ENCODE results near the gene ANLN. TPM values are rescaled to one million over a fixed set of nuclear protein-coding genes. Genes with fewer than 3 reads are reported as not detected.

ANLN gene
- total RNA-seq, 1 experiment from 2014 or later = 81.1 TPM

DNA sequence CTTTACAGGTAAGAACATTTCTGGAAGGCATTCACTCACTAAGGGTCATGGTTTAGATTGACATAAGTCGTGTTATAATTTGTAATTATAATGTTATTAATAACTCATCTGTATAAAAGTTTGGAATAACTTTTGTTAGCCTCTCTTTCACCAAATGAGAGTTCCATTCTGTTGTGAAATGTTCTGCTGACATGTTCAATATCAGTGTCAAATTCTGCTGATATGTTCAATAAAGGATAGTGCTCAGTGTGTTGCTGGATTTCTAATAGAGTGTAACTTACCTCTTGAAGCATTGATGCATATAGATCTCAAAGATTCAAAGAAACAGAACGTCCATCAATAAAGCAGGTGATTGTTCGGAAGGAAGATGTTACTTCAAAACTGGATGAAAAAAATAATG is 30.6 kb downstream of the ANLN start:
- Mint-ChIP-seq H3K27me3 (ENCODE audit: low read depth) (no peaks in the 10 kb centered on the region), H3K4me1 (no peaks in the 10 kb centered on the region), H3K36me3 (peaks cover 59% of the 10 kb centered on the region), H3K4me3 (no peak overlapping the region), H3K27ac (no peak overlapping the region), H3K9me3 (no peaks in the 10 kb centered on the region)
- TF ChIP-seq GABPB1 (CRISPR knock-in tag; IDR thresholded peaks at IDR 0.05) = no peak
- TF ChIP-seq SP1 (CRISPR knock-in tag; conservative IDR thresholded peaks at IDR 0.05) = no peak
- no peak for TF ChIP-seq JAZF1 (CRISPR knock-in tag; IDR thresholded peaks at IDR 0.05)
- CTCF ChIA-PET = no interaction called here
- no peak for ATAC-seq
- POLR2A ChIA-PET = no interaction called here
- DNase-seq (ENCODE audit: low spot score) = no peak

DNA sequence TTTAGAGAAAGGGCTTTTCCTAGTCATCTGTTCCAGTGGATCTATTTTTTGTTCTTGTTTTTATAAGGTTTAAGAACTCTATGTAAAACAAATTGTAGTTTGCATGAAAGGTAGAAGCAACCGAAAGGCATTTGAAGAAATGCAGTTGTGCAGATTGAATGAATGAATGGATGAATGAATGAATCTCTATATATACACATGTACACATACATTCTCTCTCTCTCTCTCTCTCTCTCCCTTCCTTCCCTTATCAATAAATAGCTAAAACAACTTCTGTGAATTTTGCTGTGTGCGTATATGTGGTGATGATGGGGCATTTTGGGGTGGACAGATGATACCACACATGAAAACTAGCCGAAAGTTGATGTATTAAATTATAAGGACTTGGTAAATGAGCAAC is 32.4 kb downstream of the ANLN start:
- Mint-ChIP-seq H3K4me3 (no peak overlapping the region), H3K27me3 (ENCODE audit: low read depth) (no peaks in the 10 kb centered on the region), H3K4me1 (0 out of 2 replicates have a peak, but pooled peaks cover 3% of the 10 kb centered on the region), H3K27ac (no peak overlapping the region), H3K36me3 (peaks cover 67% of the 10 kb centered on the region), H3K9me3 (no peaks in the 10 kb centered on the region)
- ATAC-seq (no peak), DNase-seq (ENCODE audit: low spot score) (no peak)
- POLR2A ChIA-PET = no interaction called here
- TF ChIP-seq, protein P1, sequence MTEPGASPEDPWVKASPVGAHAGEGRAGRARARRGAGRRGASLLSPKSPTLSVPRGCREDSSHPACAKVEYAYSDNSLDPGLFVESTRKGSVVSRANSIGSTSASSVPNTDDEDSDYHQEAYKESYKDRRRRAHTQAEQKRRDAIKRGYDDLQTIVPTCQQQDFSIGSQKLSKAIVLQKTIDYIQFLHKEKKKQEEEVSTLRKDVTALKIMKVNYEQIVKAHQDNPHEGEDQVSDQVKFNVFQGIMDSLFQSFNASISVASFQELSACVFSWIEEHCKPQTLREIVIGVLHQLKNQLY (CRISPR knock-in tag; IDR thresholded peaks at IDR 0.05) = no peak
- TF ChIP-seq ETV6 (CRISPR knock-in tag; IDR thresholded peaks at IDR 0.05) (no peak), RELA (CRISPR knock-in tag; IDR thresholded peaks at IDR 0.05; ENCODE audit: borderline replicate concordance) (no peak), ATF1 (CRISPR knock-in tag; IDR thresholded peaks at IDR 0.05) (no peak), GTF2I (CRISPR knock-in tag; conservative IDR thresholded peaks at IDR 0.05) (no peak), CREB1 (CRISPR knock-in tag; IDR thresholded peaks at IDR 0.05) (no peak), ZNF317 (CRISPR knock-in tag; IDR thresholded peaks at IDR 0.05; ENCODE audit: borderline replicate concordance, low read depth) (no peak)
- TF ChIP-seq, protein P2, sequence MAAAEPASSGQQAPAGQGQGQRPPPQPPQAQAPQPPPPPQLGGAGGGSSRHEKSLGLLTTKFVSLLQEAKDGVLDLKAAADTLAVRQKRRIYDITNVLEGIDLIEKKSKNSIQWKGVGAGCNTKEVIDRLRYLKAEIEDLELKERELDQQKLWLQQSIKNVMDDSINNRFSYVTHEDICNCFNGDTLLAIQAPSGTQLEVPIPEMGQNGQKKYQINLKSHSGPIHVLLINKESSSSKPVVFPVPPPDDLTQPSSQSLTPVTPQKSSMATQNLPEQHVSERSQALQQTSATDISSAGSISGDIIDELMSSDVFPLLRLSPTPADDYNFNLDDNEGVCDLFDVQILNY (CRISPR knock-in tag; IDR thresholded peaks at IDR 0.05) = no peak
- CTCF ChIA-PET = interaction anchor here (0.9 kb wide), 1 partner anchor 19 kb away, joined by 4 read pairs; no protein-coding TSS in a partner anchor

DNA sequence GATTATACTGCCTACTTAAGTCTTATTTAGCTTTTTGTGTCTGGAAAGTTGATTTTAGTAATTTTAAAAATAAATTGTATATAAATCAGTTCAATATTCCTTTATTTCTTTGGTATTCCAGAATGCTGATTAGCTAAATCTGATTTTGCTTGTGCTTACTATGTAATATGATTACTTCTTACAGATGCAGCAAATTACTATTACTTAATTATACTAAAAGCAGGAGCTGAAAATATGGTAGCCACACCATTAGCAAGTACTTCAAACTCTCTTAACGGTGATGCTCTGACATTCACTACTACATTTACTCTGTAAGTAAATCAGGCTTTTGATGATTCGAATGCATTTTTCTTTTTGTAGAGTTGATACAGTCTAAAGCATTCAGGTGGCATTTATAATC is 34.0 kb downstream of the ANLN start:
- no peak for DNase-seq (ENCODE audit: low spot score)
- Mint-ChIP-seq H3K27ac (no peak overlapping the region), H3K4me1 (0 out of 2 replicates have a peak, but pooled peaks cover 3% of the 10 kb centered on the region), H3K36me3 (peaks cover 68% of the 10 kb centered on the region), H3K9me3 (no peaks in the 10 kb centered on the region), H3K4me3 (no peak overlapping the region), H3K27me3 (ENCODE audit: low read depth) (no peaks in the 10 kb centered on the region)
- ChIA-PET POLR2A (no interaction called here), CTCF (no interaction called here)
- ATAC-seq = no peak
- TF ChIP-seq FOXP1 (CRISPR knock-in tag; IDR thresholded peaks at IDR 0.05; ENCODE audit: borderline replicate concordance) (no peak), ETV6 (CRISPR knock-in tag; IDR thresholded peaks at IDR 0.05) (no peak), TCF7 (CRISPR knock-in tag; IDR thresholded peaks at IDR 0.05; ENCODE audit: low read depth) (no peak)
- TF ChIP-seq, protein P1 (CRISPR knock-in tag; IDR thresholded peaks at IDR 0.05) = no peak
- TF ChIP-seq, protein P3, sequence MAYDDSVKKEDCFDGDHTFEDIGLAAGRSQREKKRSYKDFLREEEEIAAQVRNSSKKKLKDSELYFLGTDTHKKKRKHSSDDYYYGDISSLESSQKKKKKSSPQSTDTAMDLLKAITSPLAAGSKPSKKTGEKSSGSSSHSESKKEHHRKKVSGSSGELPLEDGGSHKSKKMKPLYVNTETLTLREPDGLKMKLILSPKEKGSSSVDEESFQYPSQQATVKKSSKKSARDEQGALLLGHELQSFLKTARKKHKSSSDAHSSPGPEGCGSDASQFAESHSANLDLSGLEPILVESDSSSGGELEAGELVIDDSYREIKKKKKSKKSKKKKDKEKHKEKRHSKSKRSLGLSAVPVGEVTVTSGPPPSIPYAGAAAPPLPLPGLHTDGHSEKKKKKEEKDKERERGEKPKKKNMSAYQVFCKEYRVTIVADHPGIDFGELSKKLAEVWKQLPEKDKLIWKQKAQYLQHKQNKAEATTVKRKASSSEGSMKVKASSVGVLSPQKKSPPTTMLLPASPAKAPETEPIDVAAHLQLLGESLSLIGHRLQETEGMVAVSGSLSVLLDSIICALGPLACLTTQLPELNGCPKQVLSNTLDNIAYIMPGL (CRISPR knock-in tag; IDR thresholded peaks at IDR 0.05) = no peak
- TF ChIP-seq, protein P4, sequence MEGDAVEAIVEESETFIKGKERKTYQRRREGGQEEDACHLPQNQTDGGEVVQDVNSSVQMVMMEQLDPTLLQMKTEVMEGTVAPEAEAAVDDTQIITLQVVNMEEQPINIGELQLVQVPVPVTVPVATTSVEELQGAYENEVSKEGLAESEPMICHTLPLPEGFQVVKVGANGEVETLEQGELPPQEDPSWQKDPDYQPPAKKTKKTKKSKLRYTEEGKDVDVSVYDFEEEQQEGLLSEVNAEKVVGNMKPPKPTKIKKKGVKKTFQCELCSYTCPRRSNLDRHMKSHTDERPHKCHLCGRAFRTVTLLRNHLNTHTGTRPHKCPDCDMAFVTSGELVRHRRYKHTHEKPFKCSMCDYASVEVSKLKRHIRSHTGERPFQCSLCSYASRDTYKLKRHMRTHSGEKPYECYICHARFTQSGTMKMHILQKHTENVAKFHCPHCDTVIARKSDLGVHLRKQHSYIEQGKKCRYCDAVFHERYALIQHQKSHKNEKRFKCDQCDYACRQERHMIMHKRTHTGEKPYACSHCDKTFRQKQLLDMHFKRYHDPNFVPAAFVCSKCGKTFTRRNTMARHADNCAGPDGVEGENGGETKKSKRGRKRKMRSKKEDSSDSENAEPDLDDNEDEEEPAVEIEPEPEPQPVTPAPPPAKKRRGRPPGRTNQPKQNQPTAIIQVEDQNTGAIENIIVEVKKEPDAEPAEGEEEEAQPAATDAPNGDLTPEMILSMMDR (IDR thresholded peaks at IDR 0.05) = no peak
- TF ChIP-seq, protein P5, sequence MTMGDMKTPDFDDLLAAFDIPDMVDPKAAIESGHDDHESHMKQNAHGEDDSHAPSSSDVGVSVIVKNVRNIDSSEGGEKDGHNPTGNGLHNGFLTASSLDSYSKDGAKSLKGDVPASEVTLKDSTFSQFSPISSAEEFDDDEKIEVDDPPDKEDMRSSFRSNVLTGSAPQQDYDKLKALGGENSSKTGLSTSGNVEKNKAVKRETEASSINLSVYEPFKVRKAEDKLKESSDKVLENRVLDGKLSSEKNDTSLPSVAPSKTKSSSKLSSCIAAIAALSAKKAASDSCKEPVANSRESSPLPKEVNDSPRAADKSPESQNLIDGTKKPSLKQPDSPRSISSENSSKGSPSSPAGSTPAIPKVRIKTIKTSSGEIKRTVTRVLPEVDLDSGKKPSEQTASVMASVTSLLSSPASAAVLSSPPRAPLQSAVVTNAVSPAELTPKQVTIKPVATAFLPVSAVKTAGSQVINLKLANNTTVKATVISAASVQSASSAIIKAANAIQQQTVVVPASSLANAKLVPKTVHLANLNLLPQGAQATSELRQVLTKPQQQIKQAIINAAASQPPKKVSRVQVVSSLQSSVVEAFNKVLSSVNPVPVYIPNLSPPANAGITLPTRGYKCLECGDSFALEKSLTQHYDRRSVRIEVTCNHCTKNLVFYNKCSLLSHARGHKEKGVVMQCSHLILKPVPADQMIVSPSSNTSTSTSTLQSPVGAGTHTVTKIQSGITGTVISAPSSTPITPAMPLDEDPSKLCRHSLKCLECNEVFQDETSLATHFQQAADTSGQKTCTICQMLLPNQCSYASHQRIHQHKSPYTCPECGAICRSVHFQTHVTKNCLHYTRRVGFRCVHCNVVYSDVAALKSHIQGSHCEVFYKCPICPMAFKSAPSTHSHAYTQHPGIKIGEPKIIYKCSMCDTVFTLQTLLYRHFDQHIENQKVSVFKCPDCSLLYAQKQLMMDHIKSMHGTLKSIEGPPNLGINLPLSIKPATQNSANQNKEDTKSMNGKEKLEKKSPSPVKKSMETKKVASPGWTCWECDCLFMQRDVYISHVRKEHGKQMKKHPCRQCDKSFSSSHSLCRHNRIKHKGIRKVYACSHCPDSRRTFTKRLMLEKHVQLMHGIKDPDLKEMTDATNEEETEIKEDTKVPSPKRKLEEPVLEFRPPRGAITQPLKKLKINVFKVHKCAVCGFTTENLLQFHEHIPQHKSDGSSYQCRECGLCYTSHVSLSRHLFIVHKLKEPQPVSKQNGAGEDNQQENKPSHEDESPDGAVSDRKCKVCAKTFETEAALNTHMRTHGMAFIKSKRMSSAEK (CRISPR knock-in tag; IDR thresholded peaks at IDR 0.05; ENCODE audit: borderline replicate concordance) = no peak
- TF ChIP-seq, protein P6, sequence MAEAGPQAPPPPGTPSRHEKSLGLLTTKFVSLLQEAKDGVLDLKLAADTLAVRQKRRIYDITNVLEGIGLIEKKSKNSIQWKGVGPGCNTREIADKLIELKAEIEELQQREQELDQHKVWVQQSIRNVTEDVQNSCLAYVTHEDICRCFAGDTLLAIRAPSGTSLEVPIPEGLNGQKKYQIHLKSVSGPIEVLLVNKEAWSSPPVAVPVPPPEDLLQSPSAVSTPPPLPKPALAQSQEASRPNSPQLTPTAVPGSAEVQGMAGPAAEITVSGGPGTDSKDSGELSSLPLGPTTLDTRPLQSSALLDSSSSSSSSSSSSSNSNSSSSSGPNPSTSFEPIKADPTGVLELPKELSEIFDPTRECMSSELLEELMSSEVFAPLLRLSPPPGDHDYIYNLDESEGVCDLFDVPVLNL (CRISPR knock-in tag; IDR thresholded peaks at IDR 0.05; ENCODE audit: borderline replicate concordance, low read depth) = no peak
- TF ChIP-seq, protein P7, sequence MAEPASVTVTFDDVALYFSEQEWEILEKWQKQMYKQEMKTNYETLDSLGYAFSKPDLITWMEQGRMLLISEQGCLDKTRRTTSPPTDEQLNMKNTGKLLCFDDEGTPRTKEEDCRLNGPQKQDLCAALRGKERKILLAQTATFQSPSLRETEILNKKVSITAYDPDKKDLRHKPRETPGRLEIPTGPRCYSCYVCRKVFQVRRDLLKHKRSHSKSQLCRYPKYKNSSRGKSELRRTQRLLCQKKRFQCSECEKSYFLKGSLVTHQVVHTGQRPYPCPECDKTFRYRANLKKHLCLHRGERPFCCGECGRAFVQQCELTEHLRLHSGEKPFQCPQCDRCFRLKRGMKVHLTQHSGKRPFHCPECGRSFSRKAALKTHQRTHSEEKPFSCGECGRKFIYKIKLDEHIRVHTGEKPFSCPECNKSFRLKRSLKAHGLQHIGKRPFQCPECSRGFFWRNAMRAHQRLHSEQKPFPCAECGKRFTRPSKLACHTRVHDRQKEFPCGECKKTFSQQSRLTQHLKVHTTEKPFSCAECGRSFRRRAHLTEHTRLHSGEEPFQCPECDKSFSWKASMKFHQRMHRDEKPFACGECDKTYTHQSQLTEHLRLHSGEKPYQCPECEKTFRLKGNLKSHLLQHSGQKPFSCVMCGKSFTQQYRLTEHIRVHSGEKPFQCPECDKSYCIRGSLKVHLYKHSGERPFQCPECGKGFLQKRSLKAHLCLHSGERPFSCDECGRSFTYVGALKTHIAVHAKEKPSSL (CRISPR knock-in tag; conservative IDR thresholded peaks at IDR 0.05) = no peak

Measured in WTC11 (cell line).